ENCODE data around the gene SYNC.

GRCh38 chr1:32703479-32704291 is 1.1 kb upstream of the SYNC start:
- TF ChIP-seq CTCF (IDR thresholded peaks at IDR 0.05) (no peak), POLR2A (IDR thresholded peaks at IDR 0.05) (no peak)

All from testis (tissue), 2 donors.